ENCODE data around the gene GAS7.

Gene GAS7

GRCh38 chr17:9982159-9982558 is 216.2 kb downstream of the GAS7 start:
- no peak for DNase-seq (ENCODE audit: low read depth in 2 of 2)

GRCh38 chr17:9981344-9981915 is 217.0 kb downstream of the GAS7 start:
- no peak for DNase-seq (ENCODE audit: low read depth in 2 of 2)

- DNase-seq (ENCODE audit: low read depth in 2 of 2), result no peak
Measured at GRCh38 chr17:9979463-9979995, 218.9 kb downstream of the GAS7 start.

GRCh38 chr17:9977180-9977575 is 221.2 kb downstream of the GAS7 start:
- DNase-seq (ENCODE audit: low read depth in 2 of 2), result no peak

GRCh38 chr17:9976283-9977179 is 221.9 kb downstream of the GAS7 start:
- no peak for DNase-seq (ENCODE audit: low read depth in 2 of 2)

GRCh38 chr17:9974448-9975381 is 223.7 kb downstream of the GAS7 start:
- no peak for DNase-seq (ENCODE audit: low read depth in 2 of 2)

- no peak for DNase-seq (ENCODE audit: low read depth in 2 of 2)
Measured at GRCh38 chr17:9973669-9974447, 224.5 kb downstream of the GAS7 start.

- DNase-seq (ENCODE audit: low read depth in 2 of 2), result no peak
Measured at GRCh38 chr17:9971991-9972390, 226.4 kb downstream of the GAS7 start.

- no peak for DNase-seq (ENCODE audit: low read depth in 2 of 2)
Measured at GRCh38 chr17:9969301-9969935, 229.0 kb downstream of the GAS7 start.

- no peak for DNase-seq (ENCODE audit: low read depth in 2 of 2)
Measured at GRCh38 chr17:9968881-9969280, 229.5 kb downstream of the GAS7 start.

GRCh38 chr17:9968008-9968407 is 230.4 kb downstream of the GAS7 start:
- no peak for DNase-seq (ENCODE audit: low read depth in 2 of 2)

- no peak for DNase-seq (ENCODE audit: low read depth in 2 of 2)
Measured at GRCh38 chr17:9959377-9959981, 238.9 kb downstream of the GAS7 start.

- no peak for DNase-seq (ENCODE audit: low read depth in 2 of 2)
Measured at GRCh38 chr17:9958586-9959281, 239.7 kb downstream of the GAS7 start.

GRCh38 chr17:9957244-9957643 is 241.2 kb downstream of the GAS7 start:
- DNase-seq (ENCODE audit: low read depth in 2 of 2), result no peak

- no peak for DNase-seq (ENCODE audit: low read depth in 2 of 2)
Measured at GRCh38 chr17:9956474-9957131, 241.8 kb downstream of the GAS7 start.

- no peak for DNase-seq (ENCODE audit: low read depth in 2 of 2)
Measured at GRCh38 chr17:9953492-9953891, 244.9 kb downstream of the GAS7 start.

- DNase-seq (ENCODE audit: low read depth in 2 of 2), result no peak
Measured at GRCh38 chr17:9951803-9952202, 246.6 kb downstream of the GAS7 start.

GRCh38 chr17:9948928-9949327 is 249.5 kb downstream of the GAS7 start:
- no peak for DNase-seq (ENCODE audit: low read depth in 2 of 2)

- DNase-seq (ENCODE audit: low read depth in 2 of 2), result no peak
Measured at GRCh38 chr17:9944704-9945103, 253.7 kb downstream of the GAS7 start.
